GM19351 (cell line): ENCODE results near the gene DUS2.
"Not testable (repeated sequence)": the region's sequence is repeated elsewhere in the genome, so short reads cannot be mapped to it uniquely, and the experiment has no call there.

ENCODE experiments used
- ATAC-seq: cut with Tn5 transposase; IDR thresholded peaks from one replicate; pipeline ENCODE4 v1.9.1; 2021; ENCODE audit warnings: mild to moderate bottlenecking, moderate library complexity; ENCODE audit not compliant: unreplicated experiment

DUS2 gene

DNA sequence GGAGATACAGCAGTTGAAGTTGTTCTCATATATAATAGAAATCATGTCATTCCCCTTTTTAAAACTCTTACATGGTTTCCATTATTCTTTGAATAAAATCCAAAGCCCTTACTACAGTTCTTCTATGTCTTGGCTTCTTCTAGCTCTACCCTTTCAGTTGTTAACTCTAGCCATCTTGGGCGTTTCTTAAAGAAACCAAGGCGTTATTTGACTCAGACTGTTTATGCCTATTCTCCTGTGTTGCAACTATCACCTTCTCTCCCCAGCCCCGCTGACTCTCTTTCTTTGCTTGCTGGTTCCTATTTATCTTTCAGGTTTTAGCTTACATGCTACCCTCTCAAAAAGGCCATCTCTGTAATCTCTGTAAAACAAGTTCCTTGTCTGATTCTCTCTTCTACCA is 94.8 kb downstream of the DUS2 start:
- ATAC-seq = no peak

DNA sequence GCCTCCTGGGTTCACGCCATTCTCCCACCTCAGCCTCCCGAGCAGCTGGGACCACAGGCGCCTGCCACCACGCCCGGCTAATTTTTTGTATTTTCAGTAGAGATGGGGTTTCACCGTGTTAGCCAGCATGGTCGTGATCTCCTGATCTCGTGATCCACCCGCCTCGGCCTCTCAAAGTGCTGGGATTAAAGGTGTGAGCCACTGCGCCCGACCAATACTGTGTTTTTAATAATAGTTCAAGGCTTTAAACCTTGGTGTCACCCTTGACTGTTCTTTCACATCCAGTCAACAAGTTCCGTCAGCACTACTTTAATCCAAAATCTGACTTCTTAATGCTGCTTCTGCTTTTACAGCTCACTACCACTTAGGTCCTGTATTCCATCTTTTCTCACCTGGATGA is 95.9 kb downstream of the DUS2 start:
- ATAC-seq = not testable (repeated sequence)

- not testable (repeated sequence) for ATAC-seq
These were observed 97.4 kb downstream of the DUS2 start for GRCh38 chr16:68120496-68120895.

GRCh38 chr16:68126395-68126794 is 103.3 kb downstream of the DUS2 start:
- ATAC-seq = no peak

GRCh38 chr16:68128577-68129305 is 105.7 kb downstream of the DUS2 start:
- ATAC-seq = no peak
